DMS153 (cell line): ENCODE measurements around the gene LIPJ.

Experiments used
- DNase-seq: peaks from one replicate; lab custom pipeline; 2025; lab: John Stamatoyannopoulos, UW

Gene LIPJ, protein sequence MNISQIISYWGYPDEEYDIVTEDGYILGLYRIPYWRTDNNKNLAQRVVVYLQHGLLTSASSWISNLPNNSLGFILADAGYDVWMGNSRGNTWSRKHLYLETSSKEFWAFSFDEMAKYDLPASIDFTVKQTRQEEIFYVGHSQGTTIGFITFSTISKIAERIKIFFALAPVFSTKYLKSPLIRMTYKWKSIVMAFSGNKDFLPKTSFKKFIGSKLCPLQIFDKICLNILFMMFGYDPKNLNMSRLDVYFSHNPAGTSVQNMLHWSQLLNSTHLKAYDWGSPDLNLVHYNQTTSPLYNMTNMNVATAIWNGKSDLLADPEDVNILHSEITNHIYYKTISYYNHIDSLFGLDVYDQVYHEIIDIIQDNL

DNA sequence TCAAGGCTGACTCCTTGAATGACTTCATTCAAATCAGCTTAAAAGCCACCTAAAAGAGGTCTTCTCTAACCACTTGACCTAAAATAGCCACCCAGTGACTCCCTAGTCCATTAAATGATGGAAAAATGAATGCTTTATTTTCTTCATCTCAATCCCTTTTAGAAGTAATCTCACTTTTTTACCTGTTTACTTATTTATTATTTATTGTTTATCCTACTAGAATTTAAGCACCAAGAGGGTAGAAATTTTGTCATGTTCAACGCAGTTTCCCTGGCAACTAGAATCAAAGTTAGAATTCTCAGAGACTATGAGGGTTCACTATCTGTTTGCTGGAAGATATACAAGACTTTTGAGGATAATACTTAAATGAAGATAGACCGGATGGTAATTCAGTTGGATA is at the start of gene LIPJ:
TSS of gene LIPJ (plus strand) at position 301 of the 400 bp plus-strand sequence. CDS start 3,926 bp downstream, outside the sequence.
- no peak for DNase-seq

DNA sequence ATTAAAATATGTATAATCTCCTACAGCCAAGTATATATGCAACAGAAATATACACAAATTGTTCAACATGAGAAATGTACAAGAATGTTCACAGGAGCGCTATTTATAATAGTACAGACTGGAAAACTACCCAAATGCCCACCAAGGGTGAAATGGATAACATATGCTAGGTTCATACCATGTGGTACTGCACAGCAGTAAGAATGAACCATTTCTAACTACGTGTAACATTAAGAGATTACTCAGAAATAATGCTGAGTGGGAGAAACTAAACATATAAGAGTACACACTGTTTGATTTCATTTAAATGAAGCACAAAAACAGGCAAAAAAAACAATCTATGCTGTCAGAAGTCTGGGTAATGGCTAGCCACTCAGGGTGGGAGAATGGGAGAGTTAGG is 49.2 kb upstream of the LIPJ start:
- no peak for DNase-seq

DNA sequence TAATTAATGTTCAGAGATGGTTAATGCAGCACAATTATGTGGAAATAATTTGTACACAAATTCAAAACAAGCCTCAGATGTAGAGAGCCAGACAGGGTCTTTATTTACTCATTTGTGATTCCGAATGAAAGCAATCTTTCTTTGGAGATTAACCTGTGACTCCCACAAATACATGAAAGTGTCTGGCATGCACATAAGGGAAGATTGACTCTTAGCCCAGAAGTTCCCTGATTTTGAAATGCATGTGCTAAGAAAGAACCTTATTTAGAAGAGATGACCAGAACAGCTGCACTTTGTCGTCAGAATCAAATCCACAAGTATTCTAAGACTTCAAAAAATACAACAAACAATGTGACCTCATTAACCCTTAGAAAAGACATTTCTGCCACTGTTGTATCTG is 48.5 kb upstream of the LIPJ start:
- no peak for DNase-seq

DNA sequence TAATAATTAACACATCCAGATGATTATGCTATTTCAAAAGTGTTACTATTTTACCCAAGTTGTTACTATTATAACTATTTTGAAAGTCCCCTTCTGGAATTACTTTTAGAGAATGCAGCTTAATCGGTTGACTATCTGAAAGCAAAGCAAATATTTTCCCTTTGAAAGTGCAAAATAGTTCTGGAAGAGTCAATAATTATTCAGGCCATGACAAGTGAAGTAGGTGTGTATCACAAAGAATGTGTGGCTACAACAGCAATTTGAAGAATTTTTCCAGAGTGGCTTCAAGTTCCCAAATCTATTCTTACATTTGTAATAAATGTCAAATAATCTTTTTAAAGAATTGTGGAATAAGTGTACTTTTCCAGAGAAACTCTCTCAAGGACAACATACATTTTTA is 46.2 kb upstream of the LIPJ start:
- DNase-seq, result no peak

DNA sequence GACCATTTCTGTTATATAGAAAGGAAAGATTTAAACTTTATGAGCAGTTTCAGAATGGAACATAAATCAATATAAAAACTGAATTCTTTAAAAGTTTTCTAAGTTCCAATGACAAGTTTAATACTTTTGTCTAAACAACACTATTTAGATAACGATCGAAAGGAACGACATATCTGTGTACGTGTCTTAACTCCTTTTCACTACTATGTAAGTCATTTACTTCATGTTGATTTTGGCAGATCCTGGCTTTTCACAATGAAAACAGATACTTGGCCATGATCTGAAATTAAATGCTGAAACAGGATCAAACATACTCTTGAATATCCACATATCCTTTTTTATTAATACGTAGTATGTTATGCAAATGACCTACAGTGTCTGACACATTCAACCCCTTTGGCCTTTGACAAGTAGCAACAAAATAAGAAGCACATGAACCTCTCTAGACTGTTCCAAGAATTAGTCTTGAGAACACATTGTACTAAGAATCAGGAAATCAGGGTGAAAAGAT is 45.4 kb upstream of the LIPJ start:
- DNase-seq, result no peak

DNA sequence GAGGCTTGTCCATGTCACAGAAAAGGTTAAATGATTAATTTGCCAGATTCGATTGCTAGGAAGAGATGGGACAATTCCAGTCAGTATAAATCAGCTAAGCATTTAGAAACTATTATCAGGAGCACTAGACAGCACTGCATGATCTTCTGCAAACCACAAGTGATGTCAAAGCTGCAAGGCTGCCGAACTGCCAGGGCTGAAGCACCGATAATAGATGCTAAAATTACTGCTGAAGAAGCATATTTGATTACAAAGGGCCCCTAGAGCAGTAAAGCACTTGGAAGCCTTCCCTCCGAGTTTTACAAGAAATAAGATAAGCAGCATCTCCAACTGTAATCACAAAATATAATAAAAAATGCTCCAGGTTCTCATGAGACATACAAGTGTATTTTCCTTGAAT is 44.0 kb upstream of the LIPJ start:
- no peak for DNase-seq

DNA sequence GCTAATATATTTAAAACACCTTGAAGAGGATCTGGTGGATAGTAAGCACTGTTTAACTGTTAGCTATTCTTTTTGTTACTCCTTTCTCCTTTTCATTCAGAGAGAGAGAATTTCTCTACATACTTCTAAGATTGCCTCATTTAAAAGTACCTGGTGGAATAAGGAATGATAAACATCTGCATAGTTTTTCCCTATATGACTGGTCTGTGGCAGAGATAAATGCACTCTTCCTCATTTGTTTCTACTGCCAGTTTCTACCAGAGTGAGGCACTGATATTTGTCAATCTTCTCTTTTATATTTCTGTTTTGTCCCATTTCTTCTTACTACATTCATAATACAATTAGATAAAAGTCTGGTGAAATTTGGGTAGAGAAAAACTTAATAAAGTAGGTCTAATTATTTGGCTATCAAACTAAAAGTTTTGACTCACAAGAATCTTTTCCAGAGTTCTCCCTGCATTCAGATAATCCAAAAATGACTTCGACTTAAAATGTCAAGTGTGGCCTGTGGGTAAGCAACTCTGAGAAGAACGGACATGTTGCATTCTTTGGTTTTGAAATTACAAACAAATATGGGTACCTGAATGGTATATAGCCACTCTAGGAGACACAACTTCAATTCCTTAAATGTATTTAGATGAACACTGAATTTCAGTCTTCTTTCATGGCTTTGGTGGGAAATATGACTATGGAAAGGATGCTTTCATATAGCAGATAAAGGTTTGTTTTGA is 42.3 kb upstream of the LIPJ start:
- no peak for DNase-seq

DNA sequence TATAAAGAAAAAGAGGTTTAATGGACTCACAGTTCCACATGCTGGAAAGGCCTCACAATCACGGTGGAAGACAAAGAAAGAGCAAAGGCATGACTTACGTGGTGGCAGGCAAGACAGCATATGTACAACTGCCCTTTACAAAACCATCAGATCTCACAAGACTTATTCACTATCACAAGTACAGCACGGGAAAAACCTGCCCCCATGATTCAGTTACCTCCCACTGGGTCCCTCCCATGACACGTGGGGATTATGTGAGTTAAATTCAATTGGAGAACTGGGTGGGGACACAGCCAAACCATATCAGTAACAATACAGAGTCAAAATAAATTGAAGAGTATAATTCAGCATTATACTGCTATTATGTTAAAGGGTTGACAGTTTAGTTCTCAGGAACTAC is 41.2 kb upstream of the LIPJ start:
- DNase-seq, result no peak

DNA sequence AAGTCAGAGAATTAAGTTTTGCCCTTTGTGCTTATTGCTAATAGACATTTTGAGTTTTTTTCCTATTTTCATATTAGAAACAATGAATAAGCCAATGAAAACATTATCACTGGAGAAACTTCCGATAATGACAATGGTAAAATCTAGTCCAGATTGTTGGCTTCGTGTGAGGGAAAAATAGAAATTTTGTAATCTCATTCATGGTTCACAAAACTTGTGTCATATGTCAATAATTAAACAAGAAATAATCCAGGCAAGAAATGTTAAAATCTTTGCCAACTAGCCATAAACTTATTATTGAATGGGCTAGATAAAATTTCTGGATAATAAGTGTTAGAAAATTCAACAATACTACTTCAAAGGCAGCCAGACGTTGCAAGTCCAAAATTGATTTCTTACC is 40.1 kb upstream of the LIPJ start:
- no peak for DNase-seq

DNA sequence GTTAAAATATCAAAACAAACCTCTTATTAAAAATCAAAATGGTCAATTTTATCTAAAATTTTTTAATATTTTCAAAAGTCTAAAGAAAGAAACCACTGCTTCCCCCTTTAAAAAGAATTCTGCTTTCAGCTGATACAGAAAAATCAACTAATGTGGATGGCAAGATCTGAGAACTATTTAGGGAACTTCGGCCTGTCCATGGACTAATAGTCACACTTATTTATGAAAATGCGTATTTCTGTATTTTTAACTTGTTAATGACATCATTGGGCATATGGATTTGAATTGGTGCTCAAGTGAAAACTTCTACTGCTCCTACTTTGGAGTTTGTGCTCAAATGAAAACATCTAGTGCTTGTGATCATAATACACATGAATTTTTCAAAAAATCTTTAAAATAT is 35.3 kb upstream of the LIPJ start:
- no peak for DNase-seq

DNA sequence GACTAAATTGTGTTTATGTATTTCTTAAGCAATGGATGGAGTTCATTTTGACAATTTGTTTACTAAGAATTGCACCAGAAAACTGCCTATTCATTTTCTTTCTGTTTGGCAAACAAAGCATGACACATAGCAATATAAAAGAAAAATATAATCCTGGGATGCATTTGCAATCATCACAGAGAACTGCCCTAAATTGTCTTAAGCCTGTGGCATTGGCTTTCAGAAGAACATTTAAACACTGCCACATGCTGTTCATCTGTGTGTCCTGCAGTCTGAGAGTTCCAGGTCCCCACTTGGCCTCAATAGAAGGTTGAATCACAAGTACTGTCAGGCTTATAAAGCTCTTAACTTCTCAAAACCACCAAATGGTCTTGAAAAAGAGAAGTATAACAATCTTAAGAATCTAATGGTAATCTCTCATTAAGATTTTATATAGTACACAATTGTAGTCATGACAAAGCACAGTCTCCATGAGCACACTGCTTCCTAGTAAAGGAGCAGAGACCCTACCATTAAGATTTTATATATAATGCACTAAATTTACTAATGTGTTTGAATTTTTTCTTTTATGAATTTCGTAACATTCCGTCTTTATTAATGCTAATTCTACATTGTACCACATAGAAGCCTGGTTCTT is 33.3 kb upstream of the LIPJ start:
- DNase-seq, result peak; percentile 14

DNA sequence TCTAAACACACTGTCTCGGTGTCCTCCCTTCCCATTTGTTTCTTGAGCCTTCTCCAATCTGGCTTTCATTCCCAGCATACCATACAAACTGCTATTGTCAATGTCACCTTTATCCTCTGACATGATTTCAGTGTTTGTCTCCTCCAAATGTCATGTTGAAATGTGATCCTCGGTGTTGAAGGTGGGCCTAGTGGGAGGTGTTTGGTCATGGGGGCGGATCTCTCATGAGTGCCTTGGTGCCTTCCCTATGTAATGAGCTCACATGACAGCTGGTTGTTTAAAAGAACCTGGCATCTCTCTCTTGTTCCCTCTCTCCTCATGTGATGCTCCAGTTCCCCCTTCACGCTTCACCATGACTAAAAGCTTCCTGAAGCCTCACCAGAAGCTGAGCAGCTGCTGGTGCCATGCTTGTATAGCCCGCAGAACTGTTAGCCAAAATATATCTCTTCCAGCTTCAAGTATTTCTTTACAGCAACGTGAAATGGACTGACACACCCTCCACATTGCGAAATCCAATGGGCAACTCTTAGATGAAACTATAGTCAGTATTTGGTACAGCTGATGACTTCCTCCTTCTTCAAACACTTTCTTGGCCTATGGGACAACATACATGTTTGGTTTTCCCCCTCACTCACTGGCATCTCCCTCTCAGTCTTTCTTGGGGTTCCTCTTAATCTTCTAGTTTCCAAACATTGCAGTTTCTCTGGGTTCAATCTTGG is 31.2 kb upstream of the LIPJ start:
- DNase-seq, result no peak

DNA sequence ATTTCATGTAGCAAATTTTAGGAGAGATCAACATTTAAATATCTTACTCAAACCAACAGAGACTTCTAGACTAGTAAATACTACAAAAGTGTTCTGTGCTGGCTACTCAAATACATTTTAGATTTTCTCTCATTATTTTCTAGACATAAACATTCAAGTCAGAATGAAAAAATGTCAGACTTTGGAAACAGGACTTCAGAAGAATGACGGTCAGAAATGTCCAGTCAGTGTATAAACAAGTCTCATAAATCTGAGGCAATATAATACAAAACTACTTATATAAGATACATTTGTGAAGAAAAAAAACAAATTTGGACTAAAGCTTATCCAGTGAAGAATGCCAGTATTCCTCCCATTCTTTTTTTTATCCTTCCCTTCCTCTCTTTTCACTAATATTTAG is 29.3 kb upstream of the LIPJ start:
- no peak for DNase-seq

DNA sequence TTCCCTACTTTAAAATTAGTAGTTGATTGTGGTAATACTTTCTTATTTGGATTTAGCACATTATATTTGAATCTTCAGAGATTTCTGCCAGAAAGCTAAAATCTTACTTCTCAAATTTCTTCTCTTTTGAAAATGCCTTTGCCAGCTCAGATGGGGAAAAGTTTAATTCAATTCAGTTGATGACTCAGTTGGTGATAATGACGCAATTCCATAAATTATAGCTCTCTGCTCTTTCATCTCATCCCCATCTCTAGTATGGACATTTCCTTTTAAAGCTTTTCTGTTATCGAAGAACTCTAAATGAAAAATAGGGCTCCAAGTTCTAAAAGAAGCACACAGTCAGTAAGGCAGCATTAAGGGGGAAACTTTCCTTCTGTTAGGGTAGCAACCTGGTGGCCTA is 28.9 kb upstream of the LIPJ start:
- DNase-seq, result no peak

DNA sequence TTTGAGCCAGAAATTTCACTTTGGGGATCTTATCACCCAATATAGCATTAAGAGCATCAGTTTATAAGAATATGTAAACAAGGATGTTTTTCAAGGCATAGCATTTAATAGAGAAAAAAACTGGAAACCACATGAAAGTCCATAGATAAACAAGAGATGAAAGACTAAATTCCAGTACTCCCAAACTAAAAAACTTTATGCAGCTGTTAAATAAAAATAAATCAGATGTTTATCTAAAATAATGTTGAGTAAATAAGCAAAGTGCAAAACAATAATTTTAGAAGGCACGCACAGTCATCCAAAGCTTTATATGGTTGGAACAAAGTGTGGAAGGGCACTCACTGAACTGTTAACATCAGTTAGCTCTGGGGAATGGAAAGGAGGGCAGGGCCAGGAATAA is 24.4 kb upstream of the LIPJ start:
- no peak for DNase-seq

DNA sequence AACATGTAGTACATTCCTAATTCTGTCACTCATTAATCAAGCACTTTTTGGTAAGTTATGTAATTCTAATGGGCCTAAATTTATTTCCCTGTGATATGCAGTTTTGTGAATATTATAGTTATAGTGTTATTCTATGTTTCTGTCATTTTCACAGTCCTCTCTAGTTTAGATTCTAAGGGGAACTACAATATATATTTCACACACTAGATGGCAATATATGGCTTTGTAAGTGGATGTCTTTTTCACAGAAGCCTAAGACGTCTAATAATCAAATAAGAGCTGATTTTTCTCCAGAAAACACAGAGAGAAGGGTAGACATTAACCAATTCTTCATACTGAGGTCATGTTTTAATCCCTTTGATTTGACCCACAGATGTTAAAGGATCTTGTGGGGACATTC is 21.5 kb upstream of the LIPJ start:
- DNase-seq, result no peak

DNA sequence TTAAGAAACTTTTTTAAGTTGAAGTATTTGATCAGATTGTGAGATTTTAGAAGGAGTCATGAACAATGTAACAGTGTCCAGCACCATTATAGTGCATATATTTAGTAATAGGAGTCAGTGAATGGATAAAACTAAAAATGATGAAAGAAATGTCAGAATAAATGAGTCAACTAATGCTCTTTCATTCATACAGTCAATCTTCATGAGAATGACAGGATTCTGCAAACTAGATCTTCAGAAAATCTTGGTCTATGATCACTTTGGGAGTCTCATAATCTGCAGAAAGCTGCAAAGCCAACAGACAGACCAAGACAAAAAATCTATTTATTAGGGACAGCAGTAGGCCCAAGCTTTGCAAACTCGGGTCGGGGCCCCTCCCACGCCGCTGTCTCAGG is 4.2 kb upstream of the LIPJ start:
- DNase-seq, result no peak

DNA sequence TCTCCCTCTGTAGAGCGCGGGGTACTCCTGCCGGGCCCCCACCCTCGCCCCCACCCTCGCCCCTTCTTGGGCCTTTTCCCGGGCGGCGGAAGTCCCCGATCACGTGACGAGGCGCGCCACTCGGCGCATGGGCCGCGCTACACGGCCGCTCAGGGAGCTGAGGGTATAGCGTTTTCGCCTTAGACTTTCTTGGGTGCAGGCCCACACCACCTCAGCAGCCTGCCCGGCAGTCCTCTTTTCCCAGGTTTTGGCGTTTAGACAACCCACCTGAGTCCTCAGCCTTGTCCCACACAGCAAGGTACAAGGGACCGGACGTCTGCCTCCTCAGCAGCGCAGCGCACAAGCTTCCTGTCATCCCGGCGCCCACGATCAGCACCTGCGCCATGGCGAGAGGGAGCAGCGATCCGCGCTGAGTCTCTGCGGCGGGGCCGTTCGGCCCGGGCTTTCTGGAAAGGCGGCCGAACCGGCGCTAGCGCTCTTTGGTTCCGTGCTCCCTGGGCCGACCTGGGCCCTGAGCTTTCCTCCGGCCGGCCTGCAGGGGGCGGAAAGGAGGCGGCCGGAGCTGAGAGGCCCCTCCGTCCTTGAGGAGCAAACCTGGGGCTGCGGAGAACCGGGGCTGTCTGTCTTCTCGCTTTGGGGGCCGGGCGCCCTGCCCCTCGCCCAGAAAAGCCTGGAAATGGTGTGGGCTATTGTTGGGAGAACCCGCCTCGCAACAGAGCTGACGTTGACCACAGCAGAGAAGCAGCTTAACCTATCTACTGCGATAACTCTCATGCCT is 3.6 kb upstream of the LIPJ start, which contains the start of gene RNLS:
TSS of gene RNLS (minus strand) at position 513 of the 778 bp plus-strand sequence.
- DNase-seq, result peak; percentile 69

DNA sequence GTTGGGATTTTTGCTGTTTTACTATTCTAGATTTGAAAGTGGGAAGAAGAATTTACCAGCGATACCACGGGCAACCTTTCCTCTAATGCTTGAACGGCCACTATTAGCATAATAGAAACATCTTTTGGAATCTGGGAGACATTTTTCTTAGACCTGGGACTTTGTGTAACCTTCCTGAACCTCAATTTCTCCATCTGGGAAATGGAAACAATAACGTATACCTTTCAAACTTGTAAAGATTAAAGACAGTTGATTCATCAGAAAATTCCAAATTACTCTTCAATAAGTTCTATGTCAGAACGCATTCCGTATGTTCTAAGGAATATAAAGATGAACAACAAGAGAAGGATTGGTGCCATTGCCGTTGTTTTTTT is 3.0 kb upstream of the LIPJ start:
- DNase-seq, result no peak

DNA sequence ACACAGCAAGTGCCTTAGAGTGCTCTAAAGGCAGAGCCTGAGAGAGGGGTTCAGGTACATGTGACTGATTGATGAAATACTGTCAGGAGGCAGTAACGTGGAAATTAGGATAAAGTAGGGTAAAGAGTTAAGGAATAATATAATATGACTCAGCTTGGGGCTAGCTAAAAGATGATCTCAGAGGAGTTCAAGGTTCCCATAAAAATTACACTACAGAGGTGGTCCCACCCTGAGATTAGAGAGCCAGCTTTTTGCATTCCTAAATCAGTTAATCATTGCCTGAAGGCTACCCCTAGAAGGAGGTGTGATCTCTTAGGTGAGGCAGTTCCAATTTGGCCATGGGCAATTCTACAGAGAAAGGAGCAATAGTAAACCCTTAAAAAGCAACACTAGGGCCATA is 5.8 kb downstream of the LIPJ start:
- DNase-seq, result no peak

DNA sequence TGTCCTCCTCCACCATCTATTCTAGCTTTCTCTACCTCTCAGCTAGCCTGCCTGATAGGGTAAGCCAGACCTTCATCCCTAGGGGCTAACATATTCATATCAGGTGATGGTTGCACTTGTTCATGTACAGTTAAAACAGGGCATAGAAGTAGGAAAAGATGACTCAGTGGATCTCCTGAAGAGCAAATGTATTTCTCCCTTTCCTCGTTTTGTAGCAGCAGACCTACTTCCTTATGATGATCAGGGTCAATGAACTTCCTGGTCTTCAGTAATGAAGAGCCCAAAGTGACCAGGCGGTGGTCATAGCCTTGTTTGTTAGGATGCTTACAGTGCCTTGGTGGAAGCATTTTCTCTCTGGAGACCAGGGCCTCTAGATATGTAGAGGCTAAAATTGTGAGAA is 6.3 kb downstream of the LIPJ start:
- DNase-seq, result no peak

DNA sequence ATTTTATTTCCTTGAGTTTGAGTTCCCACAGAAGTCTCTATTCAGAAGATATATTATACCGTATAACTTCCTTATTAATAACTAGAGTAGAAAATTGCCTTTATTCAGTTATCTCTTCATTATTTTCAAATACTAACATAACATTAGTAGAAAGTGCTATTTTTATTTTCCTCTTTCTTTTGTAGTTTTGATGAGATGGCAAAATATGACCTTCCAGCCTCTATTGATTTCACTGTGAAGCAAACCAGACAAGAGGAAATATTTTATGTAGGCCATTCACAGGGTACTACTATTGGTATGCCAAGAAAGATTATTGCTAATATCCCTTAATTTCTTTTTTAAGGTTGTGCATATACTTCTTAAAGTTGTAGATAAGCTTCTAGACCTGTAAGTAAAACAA is 7.9 kb downstream of the LIPJ start:
- no peak for DNase-seq
